IMR-90 (cell line): ENCODE measurements around the gene PIK3CG. TPM values are rescaled to one million over a fixed set of nuclear protein-coding genes. Genes with fewer than 3 reads are reported as not detected.
A peak's percentile ranks its signal among the peaks of the same experiment; 100 is the strongest.

Experiments used
- ATAC-seq: fragments of 200-7000 bp; cut with Tn5 transposase; 2 replicates; pipeline ENCODE4 v1.9.1; 2020; ENCODE audit warnings: low read depth, mild to moderate bottlenecking, moderate library complexity
- BruUV-seq: library from RNA; stranded (reverse); fragments of 400-500 nt; replicated peaks from 2 replicates; lab custom pipeline; 2021; lab: Mats Ljungman, UMichigan
- CTCF ChIA-PET: fragments of 300-600 bp; formaldehyde crosslinking; extraction: SDS; loops from one replicate; lab custom pipeline; 2021; ENCODE audit warnings: antibody characterized with exemption; lab: Yijun Ruan, JAX
- POLR2A ChIA-PET: fragments of 300-600 bp; sonication (Branson Sonifier 250); formaldehyde crosslinking; loops from one replicate; lab custom pipeline; 2022; ENCODE audit warnings: antibody characterized with exemption; ENCODE audit not compliant: unreplicated experiment; lab: Charles Lee
- DNase-seq: peaks from one replicate; pipeline ENCODE4 v3.0.0; 2013
- H2AFZ ChIP-seq: replicated peaks from 2 replicates; pipeline ENCODE3; 2013; ENCODE audit warnings: low read length, mild to moderate bottlenecking; ENCODE audit not compliant: poor library complexity
- H2AK5ac ChIP-seq: 2 replicates; pipeline ENCODE4 v1.6.1; 2013; ENCODE audit warnings: low read depth, low read length, inconsistent platforms
- H2AK9ac ChIP-seq: replicated peaks from 2 replicates; pipeline ENCODE3; 2013; ENCODE audit warnings: mild to moderate bottlenecking, low read depth, low read length, moderate library complexity; ENCODE audit not compliant: poor library complexity
- H2BK120ac ChIP-seq: 2 replicates; pipeline ENCODE4 v1.6.1; 2013; ENCODE audit warnings: low read depth, low read length, inconsistent platforms
- H2BK15ac ChIP-seq: 3 replicates; pipeline ENCODE4 v1.6.1; 2013; ENCODE audit warnings: low read depth, low read length, inconsistent platforms
- H2BK20ac ChIP-seq: 2 replicates; pipeline ENCODE4 v1.6.1; 2013; ENCODE audit warnings: low read depth, mild to moderate bottlenecking, inconsistent platforms, low read length, moderate library complexity
- H2BK5ac ChIP-seq: 2 replicates; pipeline ENCODE4 v1.6.1; 2013; ENCODE audit warnings: mild to moderate bottlenecking, low read depth, low read length, inconsistent platforms; ENCODE audit not compliant: poor library complexity, severe bottlenecking
- H3K14ac ChIP-seq: replicated peaks from 2 replicates; pipeline ENCODE4 v1.6.1; 2013; ENCODE audit warnings: low read depth, low read length, inconsistent platforms
- H3K18ac ChIP-seq: 2 replicates; pipeline ENCODE4 v1.6.1; 2013; ENCODE audit warnings: low read depth, low read length, control low read depth
- H3K23ac ChIP-seq: 2 replicates; pipeline ENCODE4 v1.6.1; 2013; ENCODE audit warnings: low read depth, low read length, inconsistent platforms
- H3K27ac ChIP-seq: 2 replicates; pipeline ENCODE4 v1.5.1; 2013; ENCODE audit warnings: mild to moderate bottlenecking, control low read depth, low read length; ENCODE audit not compliant: insufficient read depth
- H3K27me3 ChIP-seq: 2 replicates; pipeline ENCODE4 v1.6.1; 2013; ENCODE audit warnings: low read length; ENCODE audit not compliant: control insufficient read depth, insufficient read depth
- H3K36me3 ChIP-seq: 2 replicates; pipeline ENCODE4 v1.6.1; 2013; ENCODE audit warnings: low read length, mixed read lengths; ENCODE audit not compliant: control insufficient read depth, insufficient read depth
- H3K4ac ChIP-seq: 2 replicates; pipeline ENCODE4 v1.6.1; 2013; ENCODE audit warnings: low read depth, low read length, inconsistent platforms
- H3K4me1 ChIP-seq: 2 replicates; pipeline ENCODE4 v1.6.1; 2013; ENCODE audit warnings: low read length, mixed read lengths; ENCODE audit not compliant: control insufficient read depth, insufficient read depth
- H3K4me2 ChIP-seq: 2 replicates; pipeline ENCODE4 v1.6.1; 2013; ENCODE audit warnings: low read depth, mild to moderate bottlenecking, control low read depth, low read length, moderate library complexity
- H3K4me3 ChIP-seq: 2 replicates; pipeline ENCODE4 v1.5.1; 2013; ENCODE audit warnings: low read depth, mild to moderate bottlenecking, control low read depth, low read length, moderate library complexity; ENCODE audit not compliant: insufficient read depth
- H3K56ac ChIP-seq: 2 replicates; pipeline ENCODE4 v1.6.1; 2013; ENCODE audit warnings: low read length, inconsistent platforms; ENCODE audit not compliant: insufficient read depth; ENCODE audit errors: extremely low read depth
- H3K79me1 ChIP-seq, 2 experiments: 2 replicates each; pipeline ENCODE4 v1.6.1; 2013; ENCODE audit warnings: low read length in 2 of 2, inconsistent platforms in 1 of 2, low read depth in 1 of 2
- H3K9ac ChIP-seq: 2 replicates; pipeline ENCODE4 v1.6.1; 2013; ENCODE audit warnings: low read depth, low read length, control low read depth
- H3K9me1 ChIP-seq: 2 replicates; pipeline ENCODE4 v1.6.1; 2013; ENCODE audit warnings: low read length, inconsistent platforms; ENCODE audit not compliant: insufficient read depth
- H3K9me3 ChIP-seq: 2 replicates; pipeline ENCODE4 v1.6.1; 2013; ENCODE audit warnings: low read length; ENCODE audit not compliant: control insufficient read depth, insufficient read depth
- H4K20me1 ChIP-seq: 2 replicates; pipeline ENCODE4 v1.6.1; 2013; ENCODE audit warnings: low read length, inconsistent platforms; ENCODE audit not compliant: insufficient read depth
- H4K5ac ChIP-seq: 2 replicates; pipeline ENCODE4 v1.6.1; 2013; ENCODE audit warnings: mild to moderate bottlenecking, low read depth, low read length, control low read depth
- H4K8ac ChIP-seq, 2 experiments: 2 replicates each; pipeline ENCODE4 v1.6.1; 2013; ENCODE audit warnings: low read depth in 2 of 2, low read length in 2 of 2, control low read depth in 1 of 2, inconsistent platforms in 1 of 2
- H4K91ac ChIP-seq: 2 replicates; pipeline ENCODE4 v1.6.1; 2013; ENCODE audit warnings: low read depth, low read length, inconsistent platforms; ENCODE audit not compliant: insufficient read depth
- CHD1 ChIP-seq: IDR thresholded peaks from 2 replicates; pipeline ENCODE4 v1.6.1; 2012; ENCODE audit warnings: low read depth, low read length, improper control_type of control experiment
- MXI1 ChIP-seq: IDR thresholded peaks from 2 replicates; pipeline ENCODE4 v1.6.1; 2012; ENCODE audit warnings: low read depth, mild to moderate bottlenecking, low read length, moderate library complexity, borderline replicate concordance
- NFE2L2 ChIP-seq: fragments of 150-350 bp; IDR thresholded peaks from 2 replicates; pipeline ENCODE4 v1.6.1; 2016; ENCODE audit warnings: low read depth, mild to moderate bottlenecking, low read length
- RAD21 ChIP-seq: IDR thresholded peaks from 2 replicates; pipeline ENCODE4 v1.6.1; 2012; ENCODE audit warnings: low read length, improper control_type of control experiment
- dilution Hi-C: fragments of 300-500 bp; cut with HindIII; formaldehyde crosslinking; loops from one replicate; pipeline ENCODE4 v1.14.3; 2018; ENCODE audit warnings: low sequenced_read_pairs; ENCODE audit not compliant: unreplicated experiment
- in situ Hi-C: fragments of 300-500 bp; cut with MboI; formaldehyde crosslinking; loops from 3 replicates; pipeline ENCODE4 v1.14.3; 2019; ENCODE audit warnings: low sequenced_read_pairs, inconsistent platforms, mixed read lengths
- intact Hi-C: fragments of 100-400 bp; cut with micrococcal nuclease; formaldehyde crosslinking; loops from 2 replicates; pipeline ENCODE4 v1.10.0; 2022
- polyA plus RNA-seq, 3 experiments: library from polyadenylated mRNA; depleted of rRNA; stranded (reverse); fragments of >200 nt; gene quantifications; 2 replicates each; pipeline ENCODE4 v1.2.3, GENCODE V29; 2012; ENCODE audit warnings: low replicate concordance in 1 of 3
- total RNA-seq: library from RNA; depleted of rRNA; stranded (reverse); fragments of >200 nt; gene quantifications from 2 replicates; pipeline ENCODE4 v1.2.3, GENCODE V29; 2012
- TF ChIP-seq, protein P1 (sequence below): fragments of 150-350 bp; IDR thresholded peaks from 2 replicates; pipeline ENCODE4 v1.6.1; 2017; ENCODE audit warnings: mild to moderate bottlenecking, antibody characterized with exemption, low read length, low read depth
- TF ChIP-seq, protein P2 (sequence below): fragments of 150-350 bp; IDR thresholded peaks from 2 replicates; pipeline ENCODE4 v1.6.1; 2016; ENCODE audit warnings: low read depth, mild to moderate bottlenecking, low read length, moderate library complexity, borderline replicate concordance

The PIK3CG gene
- total and polyA plus RNA-seq, 2 of the 4 experiments (the other 2 are of a cell fraction), result under 0.01 TPM; not detected in 1

DNA sequence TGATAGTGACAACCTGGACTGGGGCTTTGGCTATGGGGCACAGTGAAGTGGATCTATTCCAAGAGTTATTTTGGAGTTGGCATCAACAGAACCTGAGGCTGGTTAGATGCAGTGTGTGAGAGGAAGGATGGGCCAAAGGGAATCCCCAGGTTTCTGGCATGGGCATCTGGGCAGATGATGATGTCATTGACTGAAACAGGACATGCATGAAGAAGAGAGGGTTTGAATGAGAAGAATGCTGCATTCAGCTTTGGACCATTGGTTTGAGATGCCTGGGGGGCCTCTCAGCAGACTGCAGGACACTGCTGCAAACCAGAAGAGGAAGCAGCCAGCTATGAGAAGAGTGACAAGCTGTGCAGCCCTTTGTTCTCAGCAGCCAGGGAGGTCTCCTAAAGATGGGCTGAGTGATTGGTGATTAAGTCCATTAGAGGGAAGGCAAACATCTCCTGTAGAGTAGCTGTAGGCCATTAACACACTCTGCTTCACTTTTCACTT, 23.1 kb upstream of the PIK3CG start:
- H2AK9ac ChIP-seq, result peak overlapping the region; percentile 7
- H3K27ac ChIP-seq, result no peak overlapping the region
- peak overlapping the region; percentile 9; the same call in 1 of the 2 replicates for H3K14ac ChIP-seq
- no peaks in the 10 kb centered on the region for H3K36me3 ChIP-seq
- BruUV-seq, result no TSS peak
- no peak overlapping the region for H3K9ac ChIP-seq
- peak overlapping the region; percentile 28; the same call in 1 of the 2 replicates for H3K4ac ChIP-seq
- peak overlapping the region; percentile 94; the same call in 2 of the 3 replicates for H2BK15ac ChIP-seq
- H2BK120ac ChIP-seq, result peak overlapping the region; percentile 29
- H2BK20ac ChIP-seq, result 0 out of 2 replicates have a peak overlapping the region, but pooled peaks have one; percentile 47
- H3K4me3 ChIP-seq, result no peak overlapping the region
- intact Hi-C loops (no loop called here), in situ Hi-C loops (no loop called here), dilution Hi-C loops (no loop called here)
- no peaks in the 10 kb centered on the region for H3K9me1 ChIP-seq
- TF ChIP-seq NFE2L2, result no peak
- TF ChIP-seq, protein P1, sequence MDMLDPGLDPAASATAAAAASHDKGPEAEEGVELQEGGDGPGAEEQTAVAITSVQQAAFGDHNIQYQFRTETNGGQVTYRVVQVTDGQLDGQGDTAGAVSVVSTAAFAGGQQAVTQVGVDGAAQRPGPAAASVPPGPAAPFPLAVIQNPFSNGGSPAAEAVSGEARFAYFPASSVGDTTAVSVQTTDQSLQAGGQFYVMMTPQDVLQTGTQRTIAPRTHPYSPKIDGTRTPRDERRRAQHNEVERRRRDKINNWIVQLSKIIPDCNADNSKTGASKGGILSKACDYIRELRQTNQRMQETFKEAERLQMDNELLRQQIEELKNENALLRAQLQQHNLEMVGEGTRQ, result no peak
- TF ChIP-seq, protein P2, sequence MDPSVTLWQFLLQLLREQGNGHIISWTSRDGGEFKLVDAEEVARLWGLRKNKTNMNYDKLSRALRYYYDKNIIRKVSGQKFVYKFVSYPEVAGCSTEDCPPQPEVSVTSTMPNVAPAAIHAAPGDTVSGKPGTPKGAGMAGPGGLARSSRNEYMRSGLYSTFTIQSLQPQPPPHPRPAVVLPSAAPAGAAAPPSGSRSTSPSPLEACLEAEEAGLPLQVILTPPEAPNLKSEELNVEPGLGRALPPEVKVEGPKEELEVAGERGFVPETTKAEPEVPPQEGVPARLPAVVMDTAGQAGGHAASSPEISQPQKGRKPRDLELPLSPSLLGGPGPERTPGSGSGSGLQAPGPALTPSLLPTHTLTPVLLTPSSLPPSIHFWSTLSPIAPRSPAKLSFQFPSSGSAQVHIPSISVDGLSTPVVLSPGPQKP, result no peak
- no peak for TF ChIP-seq MXI1
- no peak for TF ChIP-seq CHD1
- no peak for TF ChIP-seq RAD21
- H3K23ac ChIP-seq, result 0 out of 2 replicates have a peak overlapping the region, but pooled peaks have one; percentile 46
- no peak overlapping the region for H3K56ac ChIP-seq
- H3K4me2 ChIP-seq, result no peak overlapping the region
- H4K20me1 ChIP-seq, result no peaks in the 10 kb centered on the region
- DNase-seq (no peak), ATAC-seq (no peak)
- H4K8ac ChIP-seq, result no peak overlapping the region
- H3K79me1 ChIP-seq, result no peaks in the 10 kb centered on the region
- POLR2A ChIA-PET, result no interaction called here
- CTCF ChIA-PET, result no interaction called here
- H3K27me3 ChIP-seq, result no peaks in the 10 kb centered on the region
- peaks cover 2% of the 10 kb centered on the region; the same call in 1 of the 2 replicates for H3K4me1 ChIP-seq
- H4K5ac ChIP-seq, result no peak overlapping the region
- H3K18ac ChIP-seq, result no peak overlapping the region
- H2AFZ ChIP-seq, result peak overlapping the region; percentile 59
- H2AK5ac ChIP-seq, result peak overlapping the region; percentile 64
- H2BK5ac ChIP-seq, result no peak overlapping the region
- H3K9me3 ChIP-seq, result no peaks in the 10 kb centered on the region
- peak overlapping the region; percentile 28; the same call in 1 of the 2 replicates for H4K91ac ChIP-seq
